A673 (cell line): ENCODE data around the gene INPP5A. TPM values are rescaled to one million over a fixed set of nuclear protein-coding genes. Genes with fewer than 3 reads are reported as not detected.

Experiments
- BruUV-seq: library from RNA; stranded (reverse); fragments of 400-500 nt; replicated peaks from 2 replicates; lab custom pipeline; 2021; lab: Mats Ljungman, UMichigan
- CTCF ChIA-PET: fragments of 300-600 bp; sonication (Branson Sonifier 250); formaldehyde crosslinking; loops from one replicate; lab custom pipeline; 2022; ENCODE audit warnings: antibody characterized with exemption; lab: Charles Lee
- POLR2A ChIA-PET: fragments of 300-600 bp; sonication (Branson Sonifier 250); formaldehyde crosslinking; loops from one replicate; lab custom pipeline; 2022; ENCODE audit warnings: antibody characterized with exemption; ENCODE audit not compliant: low non-redundant PET; lab: Charles Lee
- DNase-seq: peaks from one replicate; pipeline ENCODE4 v3.0.0-alpha.2; 2015; ENCODE audit warnings: low spot score
- H3K27ac ChIP-seq: fragments of 200-600 bp; sonication (generic); 2 replicates; pipeline ENCODE4 v1.5.1; 2016; ENCODE audit warnings: mixed run types, low read depth, mild to moderate bottlenecking, mixed read lengths, antibody characterized with exemption, low read length; ENCODE audit not compliant: poor library complexity, severe bottlenecking
- H3K27me3 ChIP-seq: fragments of 200-600 bp; sonication (generic); replicated peaks from 2 replicates; pipeline ENCODE4 v1.6.1; 2017; ENCODE audit warnings: mixed run types, low read depth, mild to moderate bottlenecking, mixed read lengths, antibody characterized with exemption, low read length; ENCODE audit not compliant: insufficient read depth, poor library complexity
- H3K36me3 ChIP-seq: fragments of 200-600 bp; sonication (generic); 2 replicates; pipeline ENCODE4 v1.6.1; 2016; ENCODE audit warnings: mixed run types, mild to moderate bottlenecking, mixed read lengths, antibody characterized with exemption, low read length; ENCODE audit not compliant: insufficient read depth, poor library complexity, severe bottlenecking
- H3K4me1 ChIP-seq: fragments of 200-600 bp; sonication (generic); 2 replicates; pipeline ENCODE4 v1.6.1; 2017; ENCODE audit warnings: mixed run types, mild to moderate bottlenecking, mixed read lengths, antibody characterized with exemption, low read length; ENCODE audit not compliant: insufficient read depth, poor library complexity, severe bottlenecking
- H3K4me3 ChIP-seq: fragments of 200-600 bp; sonication (generic); 2 replicates; pipeline ENCODE4 v1.5.1; 2016; ENCODE audit warnings: low read depth, mixed run types, mild to moderate bottlenecking, mixed read lengths, low read length; ENCODE audit not compliant: poor library complexity, severe bottlenecking
- H3K9me3 ChIP-seq: fragments of 200-600 bp; sonication (generic); 2 replicates; pipeline ENCODE4 v1.6.1; 2016; ENCODE audit warnings: mixed run types, low read depth, mild to moderate bottlenecking, mixed read lengths, antibody characterized with exemption, low read length; ENCODE audit not compliant: poor library complexity, severe bottlenecking
- CTCF ChIP-seq: fragments of 300-800, 200-600 bp; sonication (generic); conservative IDR thresholded peaks from 2 replicates; pipeline ENCODE4 v1.5.1; 2017; ENCODE audit warnings: low read depth, mild to moderate bottlenecking, antibody characterized with exemption, low read length, moderate library complexity, mixed read lengths
- EZH2 ChIP-seq: fragments of 200-600 bp; sonication (generic); IDR thresholded peaks from 2 replicates; pipeline ENCODE4 v1.6.1; 2017; ENCODE audit warnings: borderline replicate concordance, low read depth, mild to moderate bottlenecking, mixed read lengths, antibody characterized with exemption, low read length; ENCODE audit not compliant: poor library complexity, severe bottlenecking
- intact Hi-C: fragments of 100-400 bp; cut with micrococcal nuclease; formaldehyde crosslinking; loops from one replicate; pipeline ENCODE4 v1.10.0; 2022; ENCODE audit not compliant: unreplicated experiment
- total RNA-seq: library from RNA; stranded (reverse); gene quantifications from 2 replicates; pipeline ENCODE4 v1.2.3, GENCODE V29; 2021

The INPP5A gene
- total RNA-seq, 1 experiment from 2014 or later = 21.8 TPM

DNA sequence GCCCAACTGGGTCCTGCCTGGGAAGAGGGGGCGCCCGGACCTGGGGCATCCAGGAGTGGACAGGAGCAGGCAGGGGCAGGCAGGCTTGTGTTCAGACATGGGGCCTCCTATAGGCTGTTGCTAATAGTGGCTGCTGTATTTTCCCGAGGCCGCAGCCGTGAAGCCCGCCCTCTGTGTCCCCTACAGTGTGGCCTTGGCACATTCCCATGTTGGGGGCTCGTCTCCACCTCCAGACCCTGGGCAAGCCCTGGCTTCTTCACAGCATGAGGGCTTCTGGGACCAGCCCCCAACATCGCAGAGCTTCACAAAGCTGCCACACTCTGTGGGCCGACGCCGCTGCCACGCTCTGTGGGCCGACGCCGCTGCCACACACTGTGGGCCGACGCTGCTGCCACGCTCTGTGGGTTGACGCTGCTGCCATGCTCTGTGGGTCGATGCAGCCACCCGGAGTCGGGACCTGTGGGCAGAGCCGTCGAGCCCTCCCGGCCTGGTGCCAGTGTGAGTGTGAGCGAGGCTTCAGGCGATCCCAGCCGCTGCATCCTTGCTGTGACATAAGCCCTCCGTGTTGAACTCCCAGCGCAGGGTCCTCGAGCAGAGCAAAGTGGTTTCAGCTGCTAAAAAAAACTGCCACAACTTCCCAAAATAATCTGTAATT lies 109.0 kb downstream of the INPP5A start:
- Histone ChIP-seq H3K4me3 (no peak overlapping the region), H3K36me3 (no peaks in the 10 kb centered on the region), H3K4me1 (no peaks in the 10 kb centered on the region), H3K9me3 (no peaks in the 10 kb centered on the region), H3K27ac (no peak overlapping the region), H3K27me3 (no peaks in the 10 kb centered on the region)
- no peak for TF ChIP-seq CTCF
- no peak for TF ChIP-seq EZH2
- CTCF ChIA-PET = no interaction called here
- BruUV-seq = no TSS peak
- intact Hi-C loops = no loop called here
- no peak for DNase-seq
- POLR2A ChIA-PET = no interaction called here

- TF ChIP-seq EZH2 = no peak
- TF ChIP-seq CTCF = no peak
- DNase-seq = no peak
- POLR2A ChIA-PET = no interaction called here
- Histone ChIP-seq H3K27ac (no peak overlapping the region), H3K4me3 (no peak overlapping the region), H3K4me1 (no peaks in the 10 kb centered on the region), H3K27me3 (no peaks in the 10 kb centered on the region), H3K36me3 (no peaks in the 10 kb centered on the region), H3K9me3 (no peaks in the 10 kb centered on the region)
- intact Hi-C loops = no loop called here
- CTCF ChIA-PET = no interaction called here
- no TSS peak for BruUV-seq
These were observed 109.8 kb downstream of the INPP5A start for GRCh38 chr10:132647424-132647823.

DNA sequence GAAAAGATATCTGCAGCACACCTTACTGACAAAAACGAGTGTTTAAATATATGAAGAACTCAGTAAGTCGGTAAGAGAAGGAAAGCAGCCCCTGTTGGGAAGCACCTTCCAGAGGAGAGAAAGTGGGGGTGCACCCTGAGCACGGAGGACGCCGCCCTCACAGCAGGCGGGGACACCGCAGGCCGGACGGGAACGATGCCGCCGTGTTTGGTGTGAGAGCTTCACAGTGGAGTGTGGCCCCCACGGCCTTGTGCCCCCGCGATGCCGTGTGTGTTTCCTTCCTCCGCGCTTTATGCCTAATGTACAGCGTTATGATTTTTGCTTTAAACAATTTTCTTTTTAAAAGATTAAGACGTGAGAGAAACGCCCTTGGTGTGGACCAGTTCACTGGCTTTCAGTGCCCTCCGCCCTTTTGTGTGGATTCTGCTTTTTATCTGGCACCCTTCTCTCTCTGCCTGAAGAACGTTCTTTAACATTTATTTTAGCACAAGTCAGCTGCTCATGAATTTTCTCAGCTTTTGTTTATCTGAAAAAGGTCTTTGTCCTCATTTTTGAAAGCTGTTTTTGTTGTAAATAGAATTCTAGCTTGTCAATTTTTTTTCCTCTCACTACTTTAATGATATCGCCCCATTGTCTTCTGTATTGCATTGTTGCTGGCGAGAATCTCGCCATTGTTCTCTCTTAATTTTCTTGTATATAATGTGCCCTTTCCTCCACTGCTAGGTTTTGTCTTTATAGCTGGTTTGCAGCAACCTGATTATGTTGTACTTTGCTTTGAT lies 110.7 kb downstream of the INPP5A start:
- ChIA-PET POLR2A (no interaction called here), CTCF (no interaction called here)
- intact Hi-C loops = no loop called here

More for the DNA sequence above, 110.7 kb downstream of the INPP5A start:
- H3K36me3 ChIP-seq = no peaks in the 10 kb centered on the region
- no peak for DNase-seq
- no peak overlapping the region for H3K27ac ChIP-seq
- BruUV-seq = no TSS peak
- TF ChIP-seq EZH2 = no peak
- no peak for TF ChIP-seq CTCF
- no peak overlapping the region for H3K4me3 ChIP-seq
- no peaks in the 10 kb centered on the region for H3K4me1 ChIP-seq
- no peaks in the 10 kb centered on the region for H3K9me3 ChIP-seq
- no peaks in the 10 kb centered on the region for H3K27me3 ChIP-seq
